Measurements from ENCODE around the gene CPN2.

- no peak for TF ChIP-seq POLR2A (IDR thresholded peaks at IDR 0.05; ENCODE audit: low read depth, low read length)
- no peak for TF ChIP-seq POLR2AphosphoS5 (IDR thresholded peaks at IDR 0.05; ENCODE audit: low read depth, low read length)
- no peak for TF ChIP-seq TAF1 (IDR thresholded peaks at IDR 0.05; ENCODE audit: low read depth, low read length)
- TF ChIP-seq SPI1 (IDR thresholded peaks at IDR 0.05; ENCODE audit: low read depth, low read length): no peak
These were observed 28.5 kb upstream of the CPN2 start for GRCh38 chr3:194379651-194380050.
